Activated T-cell treated with anti-CD3 and anti-CD28 coated beads for 24 hours (primary cell): Measurements from ENCODE around the gene TIGAR.

ENCODE experiments used
- DNase-seq: peaks from one replicate; pipeline ENCODE4 v3.0.0-alpha.2; 2020; ENCODE audit warnings: low read depth

Gene TIGAR

GRCh38 chr12:4320853-4321701 is at the start of gene TIGAR:
Gene TIGAR (plus strand): TSS chr12:4321213. CDS start chr12:4321272, 59 bp downstream.
- peak; percentile 89 for DNase-seq

GRCh38 chr12:4271717-4272423 is 49.1 kb upstream of the TIGAR start:
- peak; percentile 89 for DNase-seq

GRCh38 chr12:4272424-4273272 is 48.4 kb upstream of the TIGAR start:
- DNase-seq = peak; percentile 69

GRCh38 chr12:4273273-4273651 is 47.8 kb upstream of the TIGAR start:
- no peak for DNase-seq

- peak; percentile 79 for DNase-seq
Observed at GRCh38 chr12:4273652-4274395, 47.2 kb upstream of the TIGAR start, which contains the start of gene CCND2. Gene CCND2 (plus strand): TSS chr12:4273762. CDS start chr12:4274041, 279 bp downstream.

GRCh38 chr12:4274396-4275015 is 46.5 kb upstream of the TIGAR start:
- DNase-seq = no peak

- DNase-seq = no peak
Observed at GRCh38 chr12:4275016-4275869, 45.8 kb upstream of the TIGAR start.

GRCh38 chr12:4275870-4276301 is 45.1 kb upstream of the TIGAR start:
- no peak for DNase-seq

GRCh38 chr12:4276524-4277204 is 44.3 kb upstream of the TIGAR start:
- DNase-seq = peak; percentile 81

- no peak for DNase-seq
Observed at GRCh38 chr12:4277205-4277543, 43.8 kb upstream of the TIGAR start.

- DNase-seq = no peak
Observed at GRCh38 chr12:4277857-4278256, 43.2 kb upstream of the TIGAR start.

- no peak for DNase-seq
Observed at GRCh38 chr12:4278329-4279197, 42.5 kb upstream of the TIGAR start.

- DNase-seq = no peak
Observed at GRCh38 chr12:4279198-4279690, 41.8 kb upstream of the TIGAR start.

GRCh38 chr12:4280351-4281163 is 40.5 kb upstream of the TIGAR start:
- DNase-seq = no peak

- DNase-seq = no peak
Observed at GRCh38 chr12:4281173-4281654, 39.8 kb upstream of the TIGAR start.

- no peak for DNase-seq
Observed at GRCh38 chr12:4282103-4282891, 38.7 kb upstream of the TIGAR start.
